GM13976 (cell line): ENCODE measurements around the gene TACR1.

ENCODE experiments used
- DNase-seq: peaks from one replicate; pipeline ENCODE4 v3.0.0; 2012; ENCODE audit warnings: low spot score
- in situ Hi-C: fragments of 300-500 bp; cut with MboI; formaldehyde crosslinking; loops from one replicate; pipeline ENCODE4 v1.12.0; 2022; ENCODE audit warnings: low sequenced_read_pairs, mixed read lengths, inconsistent platforms; ENCODE audit not compliant: unreplicated experiment
- TF ChIP-seq, protein P1 (sequence below): IDR thresholded peaks from 2 replicates; pipeline ENCODE4 v1.5.1; 2012; ENCODE audit warnings: borderline replicate concordance, mild to moderate bottlenecking; ENCODE audit not compliant: insufficient read depth; ENCODE audit errors: extremely low read depth, missing control alignments, control extremely low read depth

Gene TACR1

GRCh38 chr2:75047992-75048625 is 151.2 kb downstream of the TACR1 start:
- TF ChIP-seq, protein P1, sequence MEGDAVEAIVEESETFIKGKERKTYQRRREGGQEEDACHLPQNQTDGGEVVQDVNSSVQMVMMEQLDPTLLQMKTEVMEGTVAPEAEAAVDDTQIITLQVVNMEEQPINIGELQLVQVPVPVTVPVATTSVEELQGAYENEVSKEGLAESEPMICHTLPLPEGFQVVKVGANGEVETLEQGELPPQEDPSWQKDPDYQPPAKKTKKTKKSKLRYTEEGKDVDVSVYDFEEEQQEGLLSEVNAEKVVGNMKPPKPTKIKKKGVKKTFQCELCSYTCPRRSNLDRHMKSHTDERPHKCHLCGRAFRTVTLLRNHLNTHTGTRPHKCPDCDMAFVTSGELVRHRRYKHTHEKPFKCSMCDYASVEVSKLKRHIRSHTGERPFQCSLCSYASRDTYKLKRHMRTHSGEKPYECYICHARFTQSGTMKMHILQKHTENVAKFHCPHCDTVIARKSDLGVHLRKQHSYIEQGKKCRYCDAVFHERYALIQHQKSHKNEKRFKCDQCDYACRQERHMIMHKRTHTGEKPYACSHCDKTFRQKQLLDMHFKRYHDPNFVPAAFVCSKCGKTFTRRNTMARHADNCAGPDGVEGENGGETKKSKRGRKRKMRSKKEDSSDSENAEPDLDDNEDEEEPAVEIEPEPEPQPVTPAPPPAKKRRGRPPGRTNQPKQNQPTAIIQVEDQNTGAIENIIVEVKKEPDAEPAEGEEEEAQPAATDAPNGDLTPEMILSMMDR: no peak
- in situ Hi-C loops: loop anchor here (25.0 kb wide), 1 partner anchor 361 kb away; no protein-coding TSS in a partner anchor
- DNase-seq: no peak

DNA sequence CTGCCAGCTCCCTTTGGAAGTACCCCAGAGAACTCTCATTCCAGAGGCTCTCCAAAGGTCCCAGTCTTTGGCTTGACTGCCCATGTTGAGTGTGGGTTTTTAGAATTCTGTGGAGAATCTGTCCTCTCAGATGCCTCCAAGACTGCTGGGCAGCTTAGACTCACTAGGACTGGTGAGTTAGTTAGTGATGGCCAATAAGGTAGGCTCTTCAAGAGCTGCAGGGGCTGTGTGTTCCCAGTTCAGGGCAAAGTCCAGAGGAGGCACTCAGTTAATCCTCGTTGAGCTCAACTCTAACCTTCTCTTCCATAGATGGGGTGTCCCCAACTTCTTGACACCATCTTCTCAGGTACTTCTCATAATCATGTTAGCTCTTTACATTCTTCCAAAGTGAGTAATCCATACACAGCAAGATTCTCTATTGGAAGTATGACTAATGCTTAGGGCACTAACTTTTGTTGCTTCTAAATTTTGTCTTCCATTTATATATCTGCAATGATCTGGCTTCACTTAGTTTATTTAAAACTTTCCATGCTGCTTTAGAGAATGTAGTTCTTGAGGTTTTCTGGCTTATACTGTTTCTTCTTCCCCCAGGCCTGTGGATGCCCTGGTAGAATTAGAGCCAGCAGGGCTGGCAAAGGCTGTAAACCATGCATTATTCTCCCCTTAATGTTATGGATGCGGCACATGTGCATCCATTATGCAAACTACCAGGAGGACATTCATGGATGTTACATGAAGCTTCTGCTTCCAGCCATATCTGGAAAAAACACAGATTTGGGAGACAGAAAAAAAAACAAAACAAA is 151.9 kb downstream of the TACR1 start:
- TF ChIP-seq, protein P1: no peak
- DNase-seq: no peak
- in situ Hi-C loops: loop anchor here (25.0 kb wide), 1 partner anchor 360 kb away; no protein-coding TSS in a partner anchor

DNA sequence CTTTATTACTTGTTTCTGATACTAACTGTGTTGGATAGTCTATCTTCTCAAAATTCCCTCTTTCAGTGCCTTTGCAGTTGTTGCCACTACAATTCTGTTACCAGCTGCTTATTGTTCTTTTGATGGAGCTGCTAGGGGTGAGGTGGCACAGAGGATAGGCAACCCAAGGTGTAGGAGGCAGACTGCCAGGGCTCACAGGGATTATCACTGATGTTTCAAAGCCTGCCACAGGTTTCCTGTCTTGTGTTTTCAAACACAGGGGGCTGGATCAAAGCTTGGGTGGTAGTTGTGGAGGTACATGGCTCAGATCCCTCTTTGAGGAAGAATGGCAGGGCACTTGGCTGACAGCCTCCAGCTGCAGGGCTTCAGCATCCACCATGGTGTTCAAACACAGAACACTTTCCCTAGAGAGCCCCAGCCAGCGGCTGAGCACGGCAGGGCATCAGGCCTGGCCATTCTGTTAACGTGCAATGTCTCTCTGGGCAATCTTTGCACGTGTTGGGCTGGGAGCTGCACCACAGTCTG is 153.7 kb downstream of the TACR1 start:
- no peak for DNase-seq
- TF ChIP-seq, protein P1: no peak
- in situ Hi-C loops: loop anchor here (25.0 kb wide), 1 partner anchor 358 kb away; no protein-coding TSS in a partner anchor

- TF ChIP-seq, protein P1: no peak
- DNase-seq: no peak
- in situ Hi-C loops: loop anchor here (25.0 kb wide), 1 partner anchor 357 kb away; no protein-coding TSS in a partner anchor
Observed at GRCh38 chr2:75044291-75044690, 155.0 kb downstream of the TACR1 start.

GRCh38 chr2:75042823-75043222 is 156.5 kb downstream of the TACR1 start:
- no peak for DNase-seq
- TF ChIP-seq, protein P1: no peak
- in situ Hi-C loops: loop anchor here (25.0 kb wide), 1 partner anchor 356 kb away; no protein-coding TSS in a partner anchor

DNA sequence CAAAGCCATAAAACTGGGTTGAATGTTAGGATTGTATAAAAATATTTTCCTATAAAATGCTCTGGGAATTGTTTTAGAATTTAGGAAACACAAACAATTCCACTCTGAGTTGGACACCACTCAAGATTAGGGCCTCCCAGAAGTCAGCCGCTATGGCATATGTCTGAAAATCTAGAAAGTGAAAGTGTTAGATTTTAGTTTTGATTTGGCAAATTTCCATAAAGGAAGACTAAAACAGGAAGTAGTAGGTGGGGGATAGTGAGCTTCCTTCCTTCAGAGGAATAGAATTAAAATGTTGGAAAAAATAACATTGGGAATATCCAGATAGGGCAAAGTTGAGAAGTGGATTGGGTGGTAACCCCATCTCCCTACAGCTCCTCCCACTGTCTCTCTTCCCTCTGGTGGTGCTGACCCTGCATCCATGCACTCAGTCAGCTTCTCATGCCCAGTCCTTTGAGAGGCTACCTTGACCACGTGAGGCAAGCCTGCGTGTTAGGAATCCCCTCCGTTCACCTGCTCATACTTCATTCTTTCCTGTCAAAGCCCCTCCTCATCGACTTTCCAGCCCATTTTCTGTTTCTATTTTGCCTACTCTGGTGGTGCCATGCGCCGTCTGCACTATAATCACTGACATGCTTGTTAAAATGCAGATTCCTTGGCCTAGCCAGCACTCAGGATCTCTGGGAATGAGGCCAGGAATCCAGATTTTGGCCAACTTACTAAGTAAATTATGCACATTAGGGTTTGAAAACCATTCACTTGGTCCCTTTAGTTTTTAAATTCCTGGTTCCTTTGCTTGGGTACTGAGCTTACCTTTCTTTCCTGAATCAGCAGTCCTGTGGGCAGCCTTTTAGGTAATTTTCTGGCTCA is 157.4 kb downstream of the TACR1 start:
- in situ Hi-C loops: loop anchor here (25.0 kb wide), 1 partner anchor 355 kb away; no protein-coding TSS in a partner anchor
- no peak for DNase-seq
- TF ChIP-seq, protein P1: no peak
